ENCODE results near the gene ADAM17.

DNA sequence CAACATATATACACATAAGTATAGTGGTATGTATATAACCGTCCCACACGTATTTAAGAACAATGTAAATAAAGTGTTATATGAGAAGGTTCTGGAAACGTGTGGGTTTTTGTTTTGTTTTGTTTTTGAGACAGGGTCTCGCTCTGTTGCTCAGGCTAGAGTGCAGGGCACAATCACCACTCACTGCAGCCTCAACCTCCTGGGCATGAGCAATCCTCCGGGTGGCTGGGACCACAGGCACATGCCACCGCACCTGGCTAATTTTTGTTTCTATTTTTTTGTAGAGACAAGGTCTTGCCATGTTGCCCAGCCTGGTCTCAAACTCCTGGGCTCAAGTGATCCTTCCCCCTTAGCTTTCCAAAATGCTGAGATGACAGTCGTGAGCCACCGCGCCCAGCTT lies 6.2 kb downstream of the ADAM17 start:
- TF ChIP-seq EP300 (IDR thresholded peaks at IDR 0.05): no peak
- TF ChIP-seq, protein P1, sequence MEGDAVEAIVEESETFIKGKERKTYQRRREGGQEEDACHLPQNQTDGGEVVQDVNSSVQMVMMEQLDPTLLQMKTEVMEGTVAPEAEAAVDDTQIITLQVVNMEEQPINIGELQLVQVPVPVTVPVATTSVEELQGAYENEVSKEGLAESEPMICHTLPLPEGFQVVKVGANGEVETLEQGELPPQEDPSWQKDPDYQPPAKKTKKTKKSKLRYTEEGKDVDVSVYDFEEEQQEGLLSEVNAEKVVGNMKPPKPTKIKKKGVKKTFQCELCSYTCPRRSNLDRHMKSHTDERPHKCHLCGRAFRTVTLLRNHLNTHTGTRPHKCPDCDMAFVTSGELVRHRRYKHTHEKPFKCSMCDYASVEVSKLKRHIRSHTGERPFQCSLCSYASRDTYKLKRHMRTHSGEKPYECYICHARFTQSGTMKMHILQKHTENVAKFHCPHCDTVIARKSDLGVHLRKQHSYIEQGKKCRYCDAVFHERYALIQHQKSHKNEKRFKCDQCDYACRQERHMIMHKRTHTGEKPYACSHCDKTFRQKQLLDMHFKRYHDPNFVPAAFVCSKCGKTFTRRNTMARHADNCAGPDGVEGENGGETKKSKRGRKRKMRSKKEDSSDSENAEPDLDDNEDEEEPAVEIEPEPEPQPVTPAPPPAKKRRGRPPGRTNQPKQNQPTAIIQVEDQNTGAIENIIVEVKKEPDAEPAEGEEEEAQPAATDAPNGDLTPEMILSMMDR (IDR thresholded peaks at IDR 0.05): no peak
